HFFc6 (cell line): ENCODE measurements around the gene GDA. TPM values are rescaled to one million over a fixed set of nuclear protein-coding genes. Genes with fewer than 3 reads are reported as not detected.

Experiments used
- DNase-seq: peaks from one replicate; pipeline ENCODE4 v3.0.0-alpha.2; 2018
- H3K27ac Mint-ChIP-seq: 2 replicates; pipeline ENCODE4 v1.8.0; 2020; ENCODE audit warnings: mild to moderate bottlenecking, mixed read lengths
- H3K27me3 Mint-ChIP-seq: 2 replicates; pipeline ENCODE4 v1.8.0; 2021; ENCODE audit warnings: mild to moderate bottlenecking, moderate library complexity, mixed read lengths; ENCODE audit not compliant: insufficient read depth
- H3K36me3 Mint-ChIP-seq: 2 replicates; pipeline ENCODE4 v1.8.0; 2021; ENCODE audit warnings: low read depth, mixed read lengths
- H3K4me1 Mint-ChIP-seq: 2 replicates; pipeline ENCODE4 v1.8.0; 2020; ENCODE audit warnings: low read depth, mixed read lengths
- H3K4me3 Mint-ChIP-seq: 2 replicates; pipeline ENCODE4 v1.8.0; 2020; ENCODE audit warnings: mild to moderate bottlenecking, moderate library complexity, mixed read lengths
- H3K9me3 Mint-ChIP-seq: 2 replicates; pipeline ENCODE4 v1.8.0; 2020; ENCODE audit warnings: mild to moderate bottlenecking, mixed read lengths
- CTCF ChIP-seq: fragments of 200-600 bp; sonication (generic); IDR thresholded peaks from 2 replicates; pipeline ENCODE4 v1.5.0; 2021; ENCODE audit warnings: antibody characterized with exemption, mild to moderate bottlenecking
- total RNA-seq, 6 experiments: library from RNA; stranded (reverse); fragmentation: NEBNext Ultra II Directional; extraction: Animal tissue kit (Norgen Biotek cat#: 25700); gene quantifications; 2 replicates in 1 of 6; 3 replicates in 5 of 6; pipeline ENCODE4 v1.2.3, GENCODE V29; 2021

Gene GDA
- total RNA-seq, 6 experiments from 2014 or later = not detected

- H3K4me3 Mint-ChIP-seq = no peak overlapping the region
- peaks cover 1% of the 10 kb centered on the region for H3K27me3 Mint-ChIP-seq
- H3K4me1 Mint-ChIP-seq = no peaks in the 10 kb centered on the region
- no peaks in the 10 kb centered on the region for H3K9me3 Mint-ChIP-seq
- H3K36me3 Mint-ChIP-seq = no peaks in the 10 kb centered on the region
- H3K27ac Mint-ChIP-seq = no peak overlapping the region
- DNase-seq = no peak
- no peak for TF ChIP-seq CTCF
These were observed 79.0 kb downstream of the GDA start for GRCh38 chr9:72228282-72228681.

GRCh38 chr9:72232778-72233177 lies 83.5 kb downstream of the GDA start:
- no peaks in the 10 kb centered on the region for H3K9me3 Mint-ChIP-seq
- H3K27ac Mint-ChIP-seq = no peak overlapping the region
- peaks cover 1% of the 10 kb centered on the region for H3K27me3 Mint-ChIP-seq
- DNase-seq = no peak
- no peaks in the 10 kb centered on the region for H3K4me1 Mint-ChIP-seq
- H3K36me3 Mint-ChIP-seq = no peaks in the 10 kb centered on the region
- no peak for TF ChIP-seq CTCF
- no peak overlapping the region for H3K4me3 Mint-ChIP-seq

- no peak for DNase-seq
- Mint-ChIP-seq H3K27ac (no peak overlapping the region), H3K4me1 (no peaks in the 10 kb centered on the region), H3K27me3 (no peaks in the 10 kb centered on the region; the same call in 1 of the 2 replicates), H3K36me3 (no peaks in the 10 kb centered on the region), H3K4me3 (no peak overlapping the region), H3K9me3 (no peaks in the 10 kb centered on the region)
- no peak for TF ChIP-seq CTCF
These were observed 98.3 kb downstream of the GDA start for GRCh38 chr9:72247549-72247948.

- Mint-ChIP-seq H3K9me3 (no peaks in the 10 kb centered on the region), H3K4me1 (no peaks in the 10 kb centered on the region), H3K36me3 (no peaks in the 10 kb centered on the region), H3K27me3 (no peaks in the 10 kb centered on the region; the same call in none of the 2 replicates), H3K27ac (no peak overlapping the region), H3K4me3 (no peak overlapping the region)
- no peak for DNase-seq
- no peak for TF ChIP-seq CTCF
These were observed 102.3 kb downstream of the GDA start for GRCh38 chr9:72251589-72251988.

- DNase-seq = no peak
- no peak overlapping the region for H3K4me3 Mint-ChIP-seq
- H3K9me3 Mint-ChIP-seq = no peaks in the 10 kb centered on the region
- no peaks in the 10 kb centered on the region; the same call in none of the 2 replicates for H3K27me3 Mint-ChIP-seq
- no peaks in the 10 kb centered on the region for H3K4me1 Mint-ChIP-seq
- no peak overlapping the region for H3K27ac Mint-ChIP-seq
- H3K36me3 Mint-ChIP-seq = no peaks in the 10 kb centered on the region
- TF ChIP-seq CTCF = no peak
These were observed 105.8 kb downstream of the GDA start for GRCh38 chr9:72254901-72255545.
